Pancreas (tissue), 10 donors: ENCODE data around the gene BCL11B. TPM values are rescaled to one million over a fixed set of nuclear protein-coding genes. Genes with fewer than 3 reads are reported as not detected.

ENCODE experiments used
- ATAC-seq, 4 donors: fragments of 200-7000 bp; cut with Tn5 transposase; one replicate each; pipeline versions ENCODE4 v1.8.0 to v1.9.1; 2020; ENCODE audit warnings: mild to moderate bottlenecking in 4 of 4, moderate library complexity in 4 of 4
- DNase-seq, 6 donors: peaks; one replicate each; pipeline ENCODE4 v3.0.0-alpha.2; 2020
- FAIRE-seq: peaks from 2 replicates; lab custom pipeline; 2012; peaks lifted over from hg19 to GRCh38; lab: Jason Lieb, UNC
- H3K27ac ChIP-seq, 4 donors: fragments of 200-600 bp; sonication (generic); 1 replicate in 3 of 4; 2 replicates in 1 of 4; pipeline versions ENCODE4 v1.5.0 to v1.8.0; 2020
- H3K27me3 ChIP-seq, 4 donors: fragments of 200-600 bp; one replicate each; pipeline ENCODE4 v1.8.0; 2021
- H3K36me3 ChIP-seq, 3 donors: fragments of 200-600 bp; sonication (generic) in 1 of 3; one replicate each; pipeline versions ENCODE4 v1.5.0 to v1.8.0; 2020 to 2021
- H3K4me1 ChIP-seq, 3 donors: fragments of 200-600 bp; one replicate each; pipeline ENCODE4 v1.8.0; 2021
- H3K4me3 ChIP-seq, 4 donors: fragments of 200-600 bp; sonication (generic) in 2 of 4; one replicate each; pipeline versions ENCODE4 v1.5.0 to v1.8.0; 2020 to 2021
- H3K9me3 ChIP-seq, 4 donors: fragments of 200-600 bp; one replicate each; pipeline ENCODE4 v1.8.0; 2021
- CTCF ChIP-seq, 4 donors: fragments of 200-600 bp; sonication (generic) in 3 of 4; IDR thresholded peaks; one replicate each; pipeline versions ENCODE4 v1.5.0 to v1.8.0; 2021; ENCODE audit warnings: antibody characterized with exemption in 4 of 4
- WGBS, 2 donors: extraction: QIAGEN DNeasy Blood & Tissue Kit; methylation state at CpG; one replicate each; pipeline ENCODE4 v1.1.7; 2013; 5-methylcytosine and 5-hydroxymethylcytosine counted together
- intact Hi-C, 3 donors: fragments of 100-400 bp; cut with DNase I; formaldehyde crosslinking; loops; one replicate each; pipeline versions ENCODE4 v1.11.1 to v1.14.2; 2022
- polyA plus RNA-seq, 2 donors: library from polyadenylated mRNA; stranded (reverse); fragments of 200-250 nt; gene quantifications; one replicate each; pipeline ENCODE4 v1.2.3, GENCODE V29; 2013
- total RNA-seq, 6 donors: library from RNA; stranded (reverse); fragmentation: NEBNext Ultra II Directional in 4 of 6; extraction: Animal tissue kit (Norgen Biotek cat#: 25700) in 4 of 6; gene quantifications; one replicate each; pipeline versions ENCODE4 v1.2.1 to v1.2.4, GENCODE V29; 2021 to 2023
- donor health status: healthy with polysubstance abuse.
- donor health status: DM: no; HTN: no; CAD: no; lungs with moderate emphysema.
- donor health status: DM: no; HTN: no; CAD: no.
- donor health status: control.
- donor health status: control.
- donor health status: Bipolar disorder and iron deficiency.
- donor health status: DM: yes; HTN: yes; CAD: no.
- donor health status: DM: no; HTN: no; CAD: no.
- donor health status: DM: no; HTN: no; CAD: no.
- donor health status: DM: yes; HTN: yes; CAD: no.

BCL11B gene
- total and polyA plus RNA-seq, 8 donors, result 0.04 to 0.47 (median 0.27) TPM

GRCh38 chr14:99173506-99173905, 98.5 kb downstream of the BCL11B start:
- no peak for FAIRE-seq
- H3K4me3 ChIP-seq, result no peak overlapping the region
- H3K27ac ChIP-seq, result no peak overlapping the region
- no peak for DNase-seq
- no peaks in the 10 kb centered on the region for H3K4me1 ChIP-seq
- H3K36me3 ChIP-seq, result no peaks in the 10 kb centered on the region
- no peaks in the 10 kb centered on the region for H3K27me3 ChIP-seq
- TF ChIP-seq CTCF (IDR thresholded peaks at IDR 0.05), result no peak
- intact Hi-C loops, result no loop called here
- no peak for ATAC-seq
- H3K9me3 ChIP-seq, result no peaks in the 10 kb centered on the region
- WGBS, 2 donors, result 84 to 93% methylated on average over 3 of the region's 3 CpGs

- intact Hi-C loops, result no loop called here
- no peaks in the 10 kb centered on the region for H3K9me3 ChIP-seq
- no peak overlapping the region for H3K4me3 ChIP-seq
- ATAC-seq, result no peak
- H3K27me3 ChIP-seq, result no peaks in the 10 kb centered on the region
- no peak overlapping the region for H3K27ac ChIP-seq
- 79 to 93% methylated on average over 11 of the region's 11 CpGs for WGBS, 2 donors
- DNase-seq, result no peak
- no peaks in the 10 kb centered on the region for H3K4me1 ChIP-seq
- FAIRE-seq, result no peak
- TF ChIP-seq CTCF (IDR thresholded peaks at IDR 0.05), result no peak
- no peaks in the 10 kb centered on the region for H3K36me3 ChIP-seq
Measured at GRCh38 chr14:99173086-99173485, 98.9 kb downstream of the BCL11B start.

- no peak for TF ChIP-seq CTCF (IDR thresholded peaks at IDR 0.05)
- FAIRE-seq, result no peak
- no peak overlapping the region for H3K27ac ChIP-seq
- H3K27me3 ChIP-seq, result no peaks in the 10 kb centered on the region
- DNase-seq, result no peak
- no peaks in the 10 kb centered on the region for H3K9me3 ChIP-seq
- H3K4me1 ChIP-seq, result no peaks in the 10 kb centered on the region
- ATAC-seq, result no peak
- no peaks in the 10 kb centered on the region for H3K36me3 ChIP-seq
- H3K4me3 ChIP-seq, result no peak overlapping the region
- 73 to 89% methylated on average over 3 of the region's 3 CpGs for WGBS, 2 donors
- intact Hi-C loops, result no loop called here
Measured at GRCh38 chr14:99171396-99171795, 100.6 kb downstream of the BCL11B start.

GRCh38 chr14:99169776-99170356, 102.1 kb downstream of the BCL11B start:
- no peak overlapping the region for H3K27ac ChIP-seq
- ATAC-seq, result no peak
- TF ChIP-seq CTCF (IDR thresholded peaks at IDR 0.05), result no peak
- no peak overlapping the region for H3K4me3 ChIP-seq
- no peaks in the 10 kb centered on the region for H3K27me3 ChIP-seq
- intact Hi-C loops, result no loop called here
- DNase-seq, result no peak
- no peaks in the 10 kb centered on the region for H3K36me3 ChIP-seq
- no peaks in the 10 kb centered on the region for H3K9me3 ChIP-seq
- 73 to 81% methylated on average over 7 of the region's 7 CpGs for WGBS, 2 donors
- no peaks in the 10 kb centered on the region for H3K4me1 ChIP-seq
- no peak for FAIRE-seq

- DNase-seq (no peak), FAIRE-seq (no peak), ATAC-seq (no peak)
- Histone ChIP-seq H3K27ac (no peak overlapping the region), H3K27me3 (no peaks in the 10 kb centered on the region), H3K9me3 (no peaks in the 10 kb centered on the region), H3K4me3 (no peak overlapping the region), H3K4me1 (no peaks in the 10 kb centered on the region), H3K36me3 (no peaks in the 10 kb centered on the region)
- no peak for TF ChIP-seq CTCF (IDR thresholded peaks at IDR 0.05)
- intact Hi-C loops, result no loop called here
- 81 to 92% methylated on average over 5 of the region's 5 CpGs for WGBS, 2 donors
Measured at GRCh38 chr14:99168330-99168729, 103.7 kb downstream of the BCL11B start.
